H1 (cell line): ENCODE data around the gene GNAQ. TPM values are rescaled to one million over a fixed set of nuclear protein-coding genes. Genes with fewer than 3 reads are reported as not detected.
A peak's percentile ranks its signal among the peaks of the same experiment; 100 is the strongest.

Source experiments
- CTCF ChIA-PET: fragments of 300-600 bp; sonication (Branson Sonifier 250); formaldehyde crosslinking; loops from one replicate; lab custom pipeline; 2021; ENCODE audit not compliant: partially characterized antibody; lab: Charles Lee
- POLR2A ChIA-PET: fragments of 300-600 bp; sonication (Branson Sonifier 250); formaldehyde crosslinking; loops from one replicate; lab custom pipeline; 2021; ENCODE audit warnings: inconsistent platforms; ENCODE audit not compliant: partially characterized antibody; lab: Charles Lee
- DNase-seq, 2 experiments: peaks; one replicate each; pipeline versions ENCODE4 v3.0.0 to v3.0.0-alpha.2; 2010 to 2022; ENCODE audit warnings: low spot score in 2 of 2, low read depth in 1 of 2, mixed read lengths in 1 of 2
- FAIRE-seq: peaks from 2 replicates; lab custom pipeline; 2011; peaks lifted over from hg19 to GRCh38; lab: Jason Lieb, UNC
- H2AFZ ChIP-seq: 2 replicates; pipeline ENCODE4 v1.8.1; 2012; ENCODE audit warnings: low read length, inconsistent platforms
- H2AK5ac ChIP-seq: 2 replicates; pipeline ENCODE4 v1.6.1; 2013; ENCODE audit warnings: low read depth, low read length
- H2BK120ac ChIP-seq: replicated peaks from 2 replicates; pipeline ENCODE3; 2013; ENCODE audit warnings: low read depth, low read length, inconsistent platforms
- H2BK12ac ChIP-seq: 2 replicates; pipeline ENCODE4 v1.6.1; 2013; ENCODE audit warnings: low read depth, low read length
- H2BK15ac ChIP-seq: 2 replicates; pipeline ENCODE4 v1.6.1; 2013; ENCODE audit warnings: low read length
- H2BK20ac ChIP-seq: 2 replicates; pipeline ENCODE4 v1.6.1; 2013; ENCODE audit warnings: low read length
- H2BK5ac ChIP-seq: 2 replicates; pipeline ENCODE4 v1.6.1; 2013; ENCODE audit warnings: low read depth, low read length
- H3K14ac ChIP-seq: 2 replicates; pipeline ENCODE4 v1.6.1; 2013; ENCODE audit warnings: inconsistent platforms; ENCODE audit not compliant: insufficient read length
- H3K18ac ChIP-seq: 2 replicates; pipeline ENCODE4 v1.6.1; 2013; ENCODE audit warnings: low read length; ENCODE audit errors: extremely low read depth
- H3K23ac ChIP-seq: 2 replicates; pipeline ENCODE4 v1.6.1; 2013; ENCODE audit warnings: inconsistent platforms; ENCODE audit not compliant: insufficient read length
- H3K23me2 ChIP-seq: 2 replicates; pipeline ENCODE4 v1.6.1; 2013; ENCODE audit warnings: low read depth, low read length
- H3K27ac ChIP-seq: 2 replicates; pipeline ENCODE4 v1.6.1; 2011; ENCODE audit warnings: low read depth, low read length, inconsistent platforms
- H3K27me3 ChIP-seq, 4 experiments: replicated peaks in 1 of 4; 1 replicate in 1 of 4; 2 replicates in 3 of 4; pipeline versions ENCODE4 v1.6.1 to v1.8.1; 2011 to 2013; ENCODE audit warnings: low read length in 3 of 4, mild to moderate bottlenecking in 3 of 4, inconsistent platforms in 2 of 4, mixed read lengths in 2 of 4, moderate library complexity in 1 of 4; ENCODE audit not compliant: control insufficient read depth in 3 of 4, insufficient read depth in 3 of 4; ENCODE audit errors: extremely low read depth in 1 of 4
- H3K36me3 ChIP-seq, 4 experiments: 2 replicates each; pipeline versions ENCODE4 v1.6.1 to v1.8.1; 2011 to 2013; ENCODE audit warnings: mild to moderate bottlenecking in 4 of 4, low read length in 3 of 4, moderate library complexity in 2 of 4, control low read depth in 1 of 4, inconsistent platforms in 1 of 4; ENCODE audit not compliant: insufficient read depth in 4 of 4, control insufficient read depth in 2 of 4
- H3K4ac ChIP-seq: replicated peaks from 2 replicates; pipeline ENCODE3; 2013; ENCODE audit warnings: low read length, low read depth, mixed read lengths, inconsistent platforms; ENCODE audit not compliant: insufficient read length
- H3K4me1 ChIP-seq, 4 experiments: replicated peaks in 1 of 4; 1 replicate in 1 of 4; 2 replicates in 3 of 4; pipeline versions ENCODE4 v1.6.1 to v1.8.1; 2011 to 2013; ENCODE audit warnings: low read length in 3 of 4, inconsistent platforms in 2 of 4, mixed read lengths in 1 of 4; ENCODE audit not compliant: insufficient read depth in 4 of 4, control insufficient read depth in 3 of 4
- H3K4me2 ChIP-seq, 2 experiments: 2 replicates each; pipeline versions ENCODE4 v1.6.1 to v1.8.1; 2011 to 2013; ENCODE audit warnings: low read depth in 2 of 2, low read length in 2 of 2, control low read depth in 1 of 2, inconsistent platforms in 1 of 2, mild to moderate bottlenecking in 1 of 2; ENCODE audit not compliant: insufficient read depth in 1 of 2
- H3K4me3 ChIP-seq, 4 experiments: fragments of 200-600, 300-600 bp in 1 of 4; sonication (generic), shearing (Covaris generic), sonication (Bioruptor Twin) in 1 of 4; 2 replicates each; pipeline versions ENCODE4 v1.5.1 to v1.8.1; 2011 to 2016; ENCODE audit warnings: low read length in 4 of 4, low read depth in 3 of 4, control low read depth in 2 of 4, inconsistent platforms in 2 of 4, mild to moderate bottlenecking in 2 of 4, mixed read lengths in 1 of 4, moderate library complexity in 1 of 4; ENCODE audit not compliant: insufficient read depth in 2 of 4; ENCODE audit errors: extremely low read depth in 1 of 4
- H3K56ac ChIP-seq: replicated peaks from 2 replicates; pipeline ENCODE3; 2013; ENCODE audit warnings: low read depth, mild to moderate bottlenecking, mixed read lengths, low read length, inconsistent platforms; ENCODE audit not compliant: insufficient read length
- H3K79me1 ChIP-seq: 2 replicates; pipeline ENCODE4 v1.6.1; 2013; ENCODE audit warnings: low read depth, low read length, control low read depth
- H3K79me2 ChIP-seq, 2 experiments: 2 replicates each; pipeline versions ENCODE4 v1.6.1 to v1.8.1; 2012 to 2013; ENCODE audit warnings: low read length in 2 of 2, mild to moderate bottlenecking in 2 of 2, inconsistent platforms in 1 of 2; ENCODE audit not compliant: insufficient read depth in 2 of 2, control insufficient read depth in 1 of 2
- H3K9ac ChIP-seq, 4 experiments: replicated peaks in 1 of 4; 1 replicate in 1 of 4; 2 replicates in 3 of 4; pipeline versions ENCODE4 v1.6.1 to v1.8.1; 2011 to 2013; ENCODE audit warnings: low read depth in 3 of 4, low read length in 3 of 4, control low read depth in 2 of 4, mild to moderate bottlenecking in 2 of 4, moderate library complexity in 2 of 4, inconsistent platforms in 1 of 4; ENCODE audit errors: extremely low read depth in 1 of 4
- H3K9me3 ChIP-seq, 2 experiments: 2 replicates each; pipeline versions ENCODE4 v1.6.1 to v1.8.1; 2012 to 2013; ENCODE audit warnings: mild to moderate bottlenecking in 2 of 2, moderate library complexity in 2 of 2, control low read depth in 1 of 2, inconsistent platforms in 1 of 2, low read depth in 1 of 2, low read length in 1 of 2, mixed read lengths in 1 of 2; ENCODE audit not compliant: insufficient read depth in 2 of 2
- H4K20me1 ChIP-seq, 2 experiments: replicated peaks in 1 of 2; 2 replicates each; pipeline versions ENCODE3 to v1.8.1; 2011 to 2013; ENCODE audit warnings: inconsistent platforms in 2 of 2, low read length in 2 of 2, mild to moderate bottlenecking in 1 of 2; ENCODE audit not compliant: insufficient read depth in 2 of 2, control insufficient read depth in 1 of 2
- H4K5ac ChIP-seq: 2 replicates; pipeline ENCODE4 v1.6.1; 2013; ENCODE audit warnings: low read length, low read depth, mixed read lengths, inconsistent platforms; ENCODE audit not compliant: insufficient read length
- H4K8ac ChIP-seq: 2 replicates; pipeline ENCODE4 v1.8.0; 2013; ENCODE audit warnings: mild to moderate bottlenecking, moderate library complexity, low read length, inconsistent platforms; ENCODE audit not compliant: insufficient read depth; ENCODE audit errors: extremely low read depth
- H4K91ac ChIP-seq: replicated peaks from 2 replicates; pipeline ENCODE3; 2013; ENCODE audit warnings: low read length, mixed read lengths, inconsistent platforms; ENCODE audit not compliant: insufficient read length
- KDM4A ChIP-seq: IDR thresholded peaks from one replicate; pipeline ENCODE4 v1.7.1; 2012; ENCODE audit warnings: low read depth, mild to moderate bottlenecking, moderate library complexity, low read length, inconsistent platforms; ENCODE audit not compliant: severe bottlenecking
- RAD21 ChIP-seq, 2 experiments: IDR thresholded peaks in 1 of 2; conservative IDR thresholded peaks in 1 of 2; 2 replicates each; pipeline ENCODE4 v1.6.1; 2011; ENCODE audit warnings: low read depth in 2 of 2, low read length in 2 of 2, improper control_type of control experiment in 1 of 2, inconsistent platforms in 1 of 2, mild to moderate bottlenecking in 1 of 2, moderate library complexity in 1 of 2
- WGBS, 2 experiments: shearing (Covaris generic) in 1 of 2; methylation state at CpG; one replicate each; pipeline versions ENCODE4 v1.1.6 to v1.1.7; 2013 to 2015; ENCODE audit warnings: low lambda C conversion rate in 2 of 2, mixed read lengths in 2 of 2, inconsistent platforms in 1 of 2, low coverage in 1 of 2, missing lambda C conversion rate in 1 of 2; ENCODE audit not compliant: insufficient replicate concordance in 2 of 2, insufficient coverage in 1 of 2, insufficient read length in 1 of 2; ENCODE audit errors: extremely low coverage in 1 of 2, missing lambda C conversion rate in 1 of 2; 5-methylcytosine and 5-hydroxymethylcytosine counted together
- polyA plus RNA-seq, 7 experiments: library from polyadenylated mRNA; depleted of rRNA in 3 of 7; stranded (reverse) in 5 of 7; unstranded in 2 of 7; fragments of >200 nt in 5 of 7; fragments of 200-250 nt in 2 of 7; gene quantifications; 1 replicate in 5 of 7; 2 replicates in 1 of 7; 4 replicates in 1 of 7; pipeline versions ENCODE4 v1.2.1 to v1.2.3, GENCODE V29; 2011 to 2013; ENCODE audit warnings: missing spikeins in 2 of 7, mixed read lengths in 2 of 7
- total RNA-seq: library from RNA; stranded (reverse); fragmentation: NEBNext Ultra II Directional; extraction: Animal tissue kit (Norgen Biotek cat#: 25700); gene quantifications from 2 replicates; pipeline ENCODE4 v1.2.1, GENCODE V29; 2021

The GNAQ gene
- total and polyA plus RNA-seq, 2 of the 8 experiments (the other 6 are each of a cell fraction or from before 2014, with no cell fraction given) = 22.8 to 63.8 TPM

DNA sequence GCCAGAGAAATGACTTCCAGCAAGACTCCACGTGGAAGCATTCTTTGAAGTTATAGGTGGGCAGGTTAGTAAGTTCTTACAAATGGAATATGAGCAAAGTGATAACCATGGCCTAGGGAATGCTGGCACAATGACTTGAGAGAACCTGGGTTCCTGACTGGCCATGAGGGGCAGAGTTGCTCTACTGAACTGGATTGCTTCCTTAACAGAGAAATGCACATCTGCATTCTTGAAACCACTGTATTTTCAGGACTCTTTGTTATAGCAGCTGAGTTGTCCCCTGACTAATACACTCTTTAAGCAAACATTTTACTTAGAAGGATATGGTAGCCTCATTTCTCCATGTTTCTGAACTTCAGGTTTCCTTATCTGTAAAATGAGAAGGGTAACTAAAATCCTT lies 275.2 kb downstream of the GNAQ start:
- TF ChIP-seq KDM4A (no peak), RAD21 (IDR thresholded peaks at IDR 0.05 in 1 of 2, conservative IDR thresholded peaks at IDR 0.05 in 1 of 2; ENCODE audit: low read depth in 2 of 2, low read length in 2 of 2) (peak; percentile 27 to 41)
- H2BK15ac ChIP-seq = no peak overlapping the region
- no peak overlapping the region for H2BK120ac ChIP-seq
- H3K4ac ChIP-seq = no peak overlapping the region
- H3K79me1 ChIP-seq = no peaks in the 10 kb centered on the region
- H3K14ac ChIP-seq = no peak overlapping the region
- H3K4me3 ChIP-seq = no peak overlapping the region
- H3K4me2 ChIP-seq = no peak overlapping the region
- H3K79me2 ChIP-seq = no peaks in the 10 kb centered on the region
- peaks cover 0 to 8% (median 0%) of the 10 kb centered on the region in 4 experiments; a peak in 2 of 8 replicates for H3K36me3 ChIP-seq
- no peak overlapping the region for H4K91ac ChIP-seq
- H3K27me3 ChIP-seq = no peaks in the 10 kb centered on the region
- no peak for DNase-seq
- no peak overlapping the region for H3K56ac ChIP-seq
- WGBS, 2 experiments = 35% methylated on average over 1 of the region's 1 CpG; no CpG with 5 or more reads in 1 of the 2 experiments
- H3K23me2 ChIP-seq = no peaks in the 10 kb centered on the region; the same call in 1 of the 2 replicates
- H3K27ac ChIP-seq = no peak overlapping the region
- no peak overlapping the region for H4K5ac ChIP-seq
- no peak overlapping the region for H2AK5ac ChIP-seq
- H2BK5ac ChIP-seq = no peak overlapping the region
- H3K4me1 ChIP-seq = no peaks in the 10 kb centered on the region
- H3K18ac ChIP-seq = no peak overlapping the region
- no peaks in the 10 kb centered on the region for H4K20me1 ChIP-seq
- H3K23ac ChIP-seq = no peak overlapping the region
- no peak overlapping the region for H4K8ac ChIP-seq
- ChIA-PET CTCF (interaction anchor here (0.8 to 1.5 kb wide), 6 partner anchors 8 to 365 kb away, joined by 3 to 6 read pairs (median 4); no protein-coding TSS in a partner anchor), POLR2A (no interaction called here)
- no peak overlapping the region for H2AFZ ChIP-seq
- FAIRE-seq = no peak
- H2BK12ac ChIP-seq = no peak overlapping the region
- H3K9ac ChIP-seq = no peak overlapping the region
- no peak overlapping the region for H2BK20ac ChIP-seq
- peaks cover 0 to 5% of the 10 kb centered on the region in 2 experiments; a peak in 1 of 4 replicates for H3K9me3 ChIP-seq
